ENCODE data around the gene KLRC4.
A peak's percentile ranks its signal among the peaks of the same experiment; 100 is the strongest.
"Not testable (repeated sequence)": the region's sequence is repeated elsewhere in the genome, so short reads cannot be mapped to it uniquely, and the experiment has no call there.

Gene KLRC4, protein sequence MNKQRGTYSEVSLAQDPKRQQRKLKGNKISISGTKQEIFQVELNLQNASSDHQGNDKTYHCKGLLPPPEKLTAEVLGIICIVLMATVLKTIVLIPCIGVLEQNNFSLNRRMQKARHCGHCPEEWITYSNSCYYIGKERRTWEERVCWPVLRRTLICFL

GRCh38 chr12:10409392-10409791, at the start of gene KLRC4:
TSS of gene KLRC4 (minus strand) at chr12:10409757. CDS start at chr12:10409575, 182 bp downstream.
- DNase-seq = peak; percentile 64

GRCh38 chr12:10457760-10458159, 48.2 kb upstream of the KLRC4 start:
- DNase-seq = no peak

DNA sequence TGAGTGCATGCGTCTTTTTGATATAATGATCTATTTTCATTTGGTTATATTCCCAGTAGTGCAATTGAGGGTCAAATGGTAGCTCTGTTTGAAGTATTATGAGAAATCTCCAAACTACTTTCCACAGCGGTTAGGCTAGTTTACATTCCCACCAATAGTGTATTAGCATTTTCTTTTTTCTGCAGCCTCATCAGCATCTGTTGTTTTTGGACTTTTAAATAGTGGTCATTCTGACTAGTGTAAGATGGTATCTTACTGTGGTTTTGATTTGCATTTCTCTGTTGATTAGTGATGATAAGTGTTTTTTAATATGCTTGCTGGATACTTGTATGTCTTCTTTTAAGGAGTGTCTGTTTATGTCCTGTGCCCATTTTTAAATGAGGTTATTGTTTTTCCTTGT, 47.3 kb upstream of the KLRC4 start:
- DNase-seq = no peak

- no peak for DNase-seq
Observed at GRCh38 chr12:10455766-10456165, 46.2 kb upstream of the KLRC4 start.

- no peak for DNase-seq
Observed at GRCh38 chr12:10454531-10454930, 45.0 kb upstream of the KLRC4 start.

- DNase-seq = peak; percentile 22
Observed at GRCh38 chr12:10453156-10453555, 43.6 kb upstream of the KLRC4 start, which contains the start of gene KLRC1. TSS of gene KLRC1 (minus strand) at chr12:10453377. CDS start at chr12:10451156, 2,221 bp downstream.

DNA sequence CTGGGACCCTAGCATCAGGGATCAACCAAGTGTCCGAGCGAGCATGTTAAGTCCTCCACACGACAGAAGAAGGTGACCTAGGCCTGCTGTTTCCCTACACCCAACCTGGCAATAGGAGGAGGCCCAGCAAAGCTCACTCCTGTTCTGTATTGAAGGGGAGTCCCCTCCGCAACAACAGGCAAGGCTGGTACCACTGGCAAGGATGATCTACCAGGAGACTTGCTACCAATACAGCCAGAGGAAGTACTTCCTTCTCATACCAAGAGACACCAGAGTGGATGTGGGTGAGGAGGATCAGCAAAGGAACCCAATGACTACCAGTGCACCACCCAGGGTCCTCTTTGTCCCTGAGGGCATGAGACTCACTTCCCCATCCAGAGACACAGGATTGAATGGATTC, 38.7 kb upstream of the KLRC4 start:
- no peak for DNase-seq

GRCh38 chr12:10446052-10446451, 36.5 kb upstream of the KLRC4 start:
- not testable (repeated sequence) for DNase-seq

GRCh38 chr12:10441144-10441543, 31.6 kb upstream of the KLRC4 start:
- not testable (repeated sequence) for DNase-seq

- DNase-seq = not testable (repeated sequence)
Observed at GRCh38 chr12:10439608-10440274, 30.2 kb upstream of the KLRC4 start.

- not testable (repeated sequence) for DNase-seq
Observed at GRCh38 chr12:10437601-10438000, 28.0 kb upstream of the KLRC4 start.

GRCh38 chr12:10435816-10436215, 26.3 kb upstream of the KLRC4 start, which contains the start of gene KLRC2:
TSS of gene KLRC2 (minus strand) at chr12:10436010. CDS start at chr12:10435986, 24 bp downstream.
- not testable (repeated sequence) for DNase-seq

GRCh38 chr12:10430623-10431022, 21.1 kb upstream of the KLRC4 start:
- not testable (repeated sequence) for DNase-seq

- not testable (repeated sequence) for DNase-seq
Observed at GRCh38 chr12:10425938-10426337, 16.4 kb upstream of the KLRC4 start.

- DNase-seq = not testable (repeated sequence)
Observed at GRCh38 chr12:10424260-10424899, 14.8 kb upstream of the KLRC4 start.

- not testable (repeated sequence) for DNase-seq
Observed at GRCh38 chr12:10422159-10422558, 12.6 kb upstream of the KLRC4 start.

DNA sequence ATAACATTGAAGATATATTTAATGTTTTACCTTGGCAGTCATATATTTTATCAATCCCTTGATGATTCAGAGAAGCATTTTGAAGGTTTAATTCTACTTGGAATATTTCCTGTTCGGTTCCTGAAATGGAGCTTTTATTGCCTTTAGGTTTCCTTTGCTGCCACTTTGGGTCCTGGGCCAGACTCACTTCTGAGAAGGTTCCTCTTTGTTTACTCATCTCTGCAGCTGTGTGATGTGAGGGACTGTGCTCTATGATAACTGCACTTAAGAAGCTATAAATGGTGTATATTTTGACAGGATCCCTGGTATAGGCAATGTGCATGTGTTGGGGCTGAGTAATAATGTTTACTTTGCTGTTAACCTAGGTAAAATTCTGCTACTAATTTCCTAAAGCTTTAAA, 10.8 kb upstream of the KLRC4 start, which contains the start of gene KLRC3:
TSS of gene KLRC3 (minus strand) at position 262 of the 400 bp plus-strand sequence. CDS start at position 217, 45 bp downstream.
- not testable (repeated sequence) for DNase-seq

- DNase-seq = no peak
Observed at GRCh38 chr12:10408842-10409241, 715 bp downstream of the KLRC4 start.

- no peak for DNase-seq
Observed at GRCh38 chr12:10406725-10407124, 2.8 kb downstream of the KLRC4 start.

GRCh38 chr12:10405294-10405693, 4.3 kb downstream of the KLRC4 start:
- DNase-seq = peak; percentile 43

- no peak for DNase-seq
Observed at GRCh38 chr12:10404798-10405197, 4.8 kb downstream of the KLRC4 start.

GRCh38 chr12:10400829-10401228, 8.7 kb downstream of the KLRC4 start:
- DNase-seq = no peak

GRCh38 chr12:10398168-10398567, 11.4 kb downstream of the KLRC4 start:
- no peak for DNase-seq

DNA sequence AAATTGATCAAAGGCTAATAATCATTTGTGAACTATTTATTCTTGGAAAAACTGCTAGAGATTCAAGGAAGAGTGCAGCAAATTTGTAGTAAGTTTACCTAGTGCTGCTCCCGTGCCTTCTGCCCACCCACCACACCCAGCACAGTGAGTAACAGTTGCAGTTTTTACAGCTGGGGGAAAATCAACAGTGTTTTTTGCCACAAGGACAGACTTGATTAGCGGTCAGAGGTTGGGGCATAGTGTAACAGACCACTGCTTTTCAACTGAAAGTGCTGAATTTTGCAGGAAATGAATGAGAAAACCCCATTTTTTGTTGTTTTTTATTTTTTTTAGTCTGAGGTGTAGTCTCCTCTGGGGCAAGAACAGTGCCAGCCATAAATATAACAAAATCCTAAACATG, 12.3 kb downstream of the KLRC4 start:
- DNase-seq = peak; percentile 87

All from CD4-positive, alpha-beta T cell treated with Interleukin-4 for 4 hours (primary cell).